COR-L47 (cell line): ENCODE data around the gene EAF1.
"Not testable (repeated sequence)": the region's sequence is repeated elsewhere in the genome, so short reads cannot be mapped to it uniquely, and the experiment has no call there.

Experiments used
- DNase-seq: peaks from one replicate; lab custom pipeline; 2025; lab: John Stamatoyannopoulos, UW

Gene EAF1

GRCh38 chr3:15405448-15406050 lies 21.8 kb upstream of the EAF1 start:
- no peak for DNase-seq

- DNase-seq, result no peak
Observed at GRCh38 chr3:15409239-15409638, 18.2 kb upstream of the EAF1 start.

GRCh38 chr3:15409774-15410173 lies 17.6 kb upstream of the EAF1 start:
- DNase-seq, result no peak

- DNase-seq, result not testable (repeated sequence)
Observed at GRCh38 chr3:15410966-15411365, 16.4 kb upstream of the EAF1 start.

GRCh38 chr3:15420871-15421270 lies 6.5 kb upstream of the EAF1 start:
- no peak for DNase-seq

- DNase-seq, result no peak
Observed at GRCh38 chr3:15426579-15427118, 749 bp upstream of the EAF1 start.

GRCh38 chr3:15427981-15428380 lies 583 bp downstream of the EAF1 start:
- no peak for DNase-seq

- DNase-seq, result no peak
Observed at GRCh38 chr3:15428539-15428938, 1.1 kb downstream of the EAF1 start.

GRCh38 chr3:15429080-15429479 lies 1.7 kb downstream of the EAF1 start:
- DNase-seq, result no peak

GRCh38 chr3:15430624-15431023 lies 3.2 kb downstream of the EAF1 start:
- no peak for DNase-seq

- no peak for DNase-seq
Observed at GRCh38 chr3:15431256-15431837, 3.9 kb downstream of the EAF1 start.

GRCh38 chr3:15433531-15433930 lies 6.1 kb downstream of the EAF1 start:
- no peak for DNase-seq

GRCh38 chr3:15434756-15435155 lies 7.4 kb downstream of the EAF1 start:
- no peak for DNase-seq

GRCh38 chr3:15436246-15436645 lies 8.8 kb downstream of the EAF1 start:
- DNase-seq, result no peak

GRCh38 chr3:15438983-15439382 lies 11.6 kb downstream of the EAF1 start:
- DNase-seq, result no peak

GRCh38 chr3:15439476-15439875 lies 12.1 kb downstream of the EAF1 start:
- no peak for DNase-seq

GRCh38 chr3:15440891-15441290 lies 13.5 kb downstream of the EAF1 start:
- no peak for DNase-seq

GRCh38 chr3:15443826-15444524 lies 16.6 kb downstream of the EAF1 start:
- DNase-seq, result no peak

GRCh38 chr3:15449489-15450224 lies 22.3 kb downstream of the EAF1 start:
- no peak for DNase-seq

- DNase-seq, result no peak
Observed at GRCh38 chr3:15450438-15451215, 23.2 kb downstream of the EAF1 start.

GRCh38 chr3:15451216-15452113 lies 24.1 kb downstream of the EAF1 start:
- no peak for DNase-seq
